Measurements from ENCODE around the gene KRT33A.
"Not testable (repeated sequence)": the region's sequence is repeated elsewhere in the genome, so short reads cannot be mapped to it uniquely, and the experiment has no call there.

Gene KRT33A

DNA sequence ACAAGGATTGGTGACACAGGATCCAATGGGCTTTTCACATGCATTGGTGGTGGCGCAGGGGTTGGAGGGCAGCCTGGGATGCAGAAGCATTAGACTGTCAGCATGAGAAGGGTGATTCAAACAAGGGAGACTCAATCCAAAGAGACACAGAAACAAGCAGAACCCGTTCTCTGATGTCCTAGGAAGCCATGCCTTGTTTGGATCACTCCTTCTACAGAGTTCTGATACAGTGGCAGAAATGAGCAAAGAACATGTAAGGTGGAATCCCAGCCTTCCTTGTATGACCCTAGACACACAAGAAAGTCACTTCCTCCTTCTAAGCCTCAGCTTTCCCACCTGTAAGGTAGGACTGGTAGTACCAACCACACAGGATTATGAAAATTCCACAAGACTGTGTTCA, 13.3 kb upstream of the KRT33A start:
- DNase-seq (ENCODE audit: low read depth): no peak

DNA sequence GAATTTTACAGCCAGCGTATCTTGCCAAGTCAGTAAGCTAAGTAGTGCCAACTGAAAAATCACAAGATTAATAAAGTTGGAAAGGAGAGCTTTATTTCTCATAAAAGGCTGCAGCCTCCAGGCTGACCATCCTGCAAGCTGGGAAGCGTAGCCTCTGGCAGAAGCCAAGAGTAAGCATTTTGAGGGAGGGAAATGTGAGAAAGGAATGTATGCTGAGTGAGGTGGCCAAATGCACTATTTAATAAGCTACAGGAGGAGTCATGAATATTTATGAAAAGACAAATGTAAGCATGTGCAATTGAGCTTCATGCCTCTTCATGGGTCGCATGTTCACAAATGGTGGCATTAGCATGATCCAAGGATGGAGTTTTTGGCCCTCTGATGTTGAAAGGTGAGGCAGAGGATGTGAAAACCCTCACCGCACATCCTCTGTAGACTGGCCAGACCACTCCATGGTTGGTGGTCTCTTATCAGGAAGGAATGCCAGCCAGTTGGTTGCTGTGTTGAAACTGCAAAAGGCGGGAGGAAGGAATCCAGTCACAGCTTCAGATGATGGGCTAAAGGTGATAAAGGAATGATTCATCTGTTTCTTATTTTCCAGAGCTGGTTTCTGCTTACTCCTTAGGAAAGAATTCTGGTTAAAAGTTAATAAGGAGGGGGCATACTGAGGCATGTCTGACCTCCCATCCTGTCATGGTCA, 9.8 kb upstream of the KRT33A start:
- no peak for DNase-seq (ENCODE audit: low read depth)

DNA sequence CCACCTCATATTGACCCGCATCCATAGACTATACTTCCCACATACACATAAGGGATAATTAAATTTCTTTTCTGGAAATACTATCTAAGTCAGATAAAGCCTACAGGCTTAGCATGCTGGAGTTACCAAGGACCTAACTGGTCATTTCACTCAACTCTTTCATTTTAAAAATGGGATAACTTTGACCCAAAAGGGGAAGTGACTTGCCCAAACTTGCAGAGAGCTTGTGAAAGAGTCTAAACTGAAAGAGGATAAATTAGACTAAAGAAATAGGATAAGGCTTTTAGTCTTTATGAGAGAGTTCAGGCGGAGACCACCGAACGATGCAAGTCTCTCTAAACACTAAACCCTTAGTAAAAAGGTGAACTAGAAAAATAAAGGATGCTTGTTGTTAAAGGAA, 3.9 kb upstream of the KRT33A start:
- no peak for DNase-seq (ENCODE audit: low read depth)

DNA sequence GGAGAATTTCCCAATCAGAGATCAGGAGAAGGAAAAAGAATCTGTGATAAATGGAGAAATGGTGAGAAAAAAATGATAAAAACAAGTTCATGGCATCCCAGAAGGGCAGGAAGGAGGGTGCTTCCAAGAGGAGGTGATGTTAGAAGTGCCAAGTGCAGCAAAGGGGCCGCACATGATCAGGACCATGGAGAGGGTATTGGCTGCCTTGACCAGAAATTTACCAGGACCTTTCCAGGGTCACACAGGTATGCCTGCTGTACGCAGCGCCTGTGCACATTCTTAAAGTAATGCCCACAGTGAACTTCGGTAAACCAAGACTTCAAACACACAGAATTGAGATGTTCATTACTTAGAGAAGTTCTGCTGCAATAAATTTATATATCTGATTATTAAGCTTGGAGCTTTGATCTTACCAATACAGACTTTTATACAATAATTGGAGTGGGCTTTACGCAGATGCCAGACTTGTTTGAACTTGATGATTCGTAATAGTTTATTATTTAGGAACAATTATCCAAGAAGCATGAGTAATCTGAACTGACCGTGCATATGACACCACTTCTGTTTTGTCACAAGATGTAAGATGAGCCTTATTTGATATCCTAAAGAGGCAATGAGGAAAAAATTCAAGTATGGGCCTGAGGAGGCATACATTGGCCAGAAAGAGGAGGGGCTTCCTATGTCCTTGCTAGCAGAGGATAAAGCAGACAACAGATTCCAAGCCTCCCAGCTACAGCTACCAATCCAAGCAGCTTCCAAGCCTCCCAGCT, 2.2 kb upstream of the KRT33A start:
- DNase-seq (ENCODE audit: low read depth): no peak

DNA sequence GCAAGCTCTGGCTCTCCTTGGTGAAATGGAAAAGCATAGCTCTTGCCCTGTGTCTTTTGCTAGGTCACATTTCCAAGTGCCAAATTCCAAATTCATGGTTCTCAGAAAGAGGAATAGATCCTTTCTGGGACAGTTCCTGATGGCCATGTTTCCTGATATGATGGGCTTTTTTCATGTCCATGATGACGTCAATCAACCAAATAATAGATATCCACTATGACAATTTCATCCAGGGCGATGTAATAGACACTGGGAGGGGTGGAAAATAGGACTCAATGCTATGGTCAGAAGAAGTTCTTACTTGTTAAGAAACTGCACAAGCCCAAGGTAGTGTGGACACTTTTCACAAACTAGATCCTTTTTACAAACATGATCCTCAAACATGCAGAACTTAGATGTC, 549 bp upstream of the KRT33A start:
- DNase-seq (ENCODE audit: low read depth): no peak

DNA sequence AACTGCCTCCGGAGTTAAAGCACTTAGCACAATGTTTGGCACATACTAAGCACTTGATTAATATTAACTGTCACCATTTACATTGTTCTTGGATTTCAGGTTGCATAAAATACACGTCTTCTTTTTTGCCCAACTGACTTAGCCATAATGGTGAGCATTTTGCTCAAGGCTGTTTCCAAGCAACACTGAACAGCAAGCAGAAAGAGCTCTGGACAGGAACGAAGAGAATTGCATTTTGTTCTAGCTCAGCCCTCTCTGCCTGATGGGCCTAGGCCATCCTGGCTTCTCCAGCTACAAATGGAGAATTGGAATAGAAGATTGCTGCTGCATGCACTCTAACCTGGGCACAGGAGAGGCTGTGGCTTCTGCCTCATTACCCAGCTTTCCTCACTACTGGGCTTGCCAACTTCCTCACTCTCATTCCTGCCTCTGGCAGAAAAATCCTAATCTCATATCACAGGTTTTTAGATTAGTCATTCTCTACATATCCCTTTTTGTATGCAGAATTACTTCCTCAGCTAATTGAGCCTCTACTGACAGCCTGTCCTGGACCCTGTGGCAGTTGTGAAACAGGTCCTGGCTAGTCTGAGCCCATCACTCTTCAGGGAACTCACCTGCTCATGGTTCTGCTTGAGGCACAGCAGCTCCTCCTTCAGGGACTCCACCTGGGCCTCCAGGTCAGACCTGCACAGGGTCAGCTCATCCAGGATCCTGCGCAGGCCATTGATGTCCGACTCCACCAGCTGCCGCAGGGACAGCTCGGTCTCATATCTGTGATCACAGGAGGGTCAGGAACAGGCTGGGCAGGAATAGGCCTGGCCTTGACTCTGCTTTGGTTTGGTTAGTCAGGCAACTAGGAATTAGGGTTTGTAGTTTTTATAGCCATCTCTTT, 2.5 kb downstream of the KRT33A start:
- no peak for DNase-seq (ENCODE audit: low read depth)

DNA sequence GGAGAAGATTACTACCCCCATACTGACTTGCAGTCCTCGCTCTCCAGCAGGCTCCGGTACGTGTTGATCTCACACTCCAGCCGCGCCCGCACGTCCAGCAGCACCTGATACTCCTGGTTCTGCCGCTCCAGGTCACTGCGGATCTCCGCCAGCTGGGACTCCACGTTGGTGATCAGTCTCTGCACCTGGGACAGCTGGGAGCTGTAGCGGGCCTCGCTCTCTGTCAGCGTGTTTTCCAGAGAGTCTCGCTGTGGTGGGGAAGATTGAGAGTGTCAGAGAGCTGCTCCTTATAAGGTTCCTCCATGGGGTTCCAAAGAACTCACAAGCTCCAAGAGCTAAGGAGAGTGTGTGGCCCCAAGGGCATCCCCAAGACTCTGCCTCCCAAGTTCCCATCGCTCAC, 4.2 kb downstream of the KRT33A start:
- not testable (repeated sequence) for DNase-seq (ENCODE audit: low read depth)

DNA sequence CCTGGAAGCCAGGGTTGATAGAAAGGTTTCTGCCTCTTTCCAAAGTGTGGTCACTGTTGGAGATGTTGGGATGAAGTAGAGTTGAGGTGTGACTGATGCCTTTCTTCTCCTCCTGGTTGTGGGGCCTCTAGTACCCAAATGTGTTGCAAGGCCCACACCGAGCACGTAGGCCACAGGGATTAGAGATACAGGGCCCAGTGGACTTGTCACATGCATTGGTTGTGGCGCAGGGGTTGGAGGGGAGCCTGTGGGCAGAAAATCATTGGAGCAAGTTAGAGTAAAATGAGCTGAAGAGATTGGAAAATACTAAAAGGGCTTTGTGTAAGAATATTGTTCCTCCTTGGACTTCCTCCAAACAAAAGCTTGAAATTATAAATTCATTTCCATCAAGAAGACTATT, 4.6 kb downstream of the KRT33A start:
- DNase-seq (ENCODE audit: low read depth): no peak

DNA sequence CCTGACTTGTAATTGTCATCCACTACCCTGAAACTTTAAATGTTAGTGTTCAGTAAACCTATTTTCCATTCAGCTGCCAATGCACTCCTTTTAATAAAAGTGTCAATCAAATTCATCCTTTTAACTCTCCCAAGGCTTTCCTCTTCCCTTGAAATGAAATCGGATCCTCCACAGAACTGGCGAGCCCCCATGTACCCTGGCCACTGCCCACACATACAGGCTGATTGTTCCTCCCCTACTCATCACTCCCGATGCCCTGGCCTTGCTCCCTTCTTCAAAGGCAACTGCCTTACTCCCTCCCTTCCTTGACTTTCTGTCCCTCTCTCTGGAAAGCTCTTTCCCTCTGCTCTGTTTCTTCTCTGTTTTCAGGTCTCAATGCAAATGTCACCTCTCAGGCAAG, 7.6 kb downstream of the KRT33A start:
- DNase-seq (ENCODE audit: low read depth): no peak

DNA sequence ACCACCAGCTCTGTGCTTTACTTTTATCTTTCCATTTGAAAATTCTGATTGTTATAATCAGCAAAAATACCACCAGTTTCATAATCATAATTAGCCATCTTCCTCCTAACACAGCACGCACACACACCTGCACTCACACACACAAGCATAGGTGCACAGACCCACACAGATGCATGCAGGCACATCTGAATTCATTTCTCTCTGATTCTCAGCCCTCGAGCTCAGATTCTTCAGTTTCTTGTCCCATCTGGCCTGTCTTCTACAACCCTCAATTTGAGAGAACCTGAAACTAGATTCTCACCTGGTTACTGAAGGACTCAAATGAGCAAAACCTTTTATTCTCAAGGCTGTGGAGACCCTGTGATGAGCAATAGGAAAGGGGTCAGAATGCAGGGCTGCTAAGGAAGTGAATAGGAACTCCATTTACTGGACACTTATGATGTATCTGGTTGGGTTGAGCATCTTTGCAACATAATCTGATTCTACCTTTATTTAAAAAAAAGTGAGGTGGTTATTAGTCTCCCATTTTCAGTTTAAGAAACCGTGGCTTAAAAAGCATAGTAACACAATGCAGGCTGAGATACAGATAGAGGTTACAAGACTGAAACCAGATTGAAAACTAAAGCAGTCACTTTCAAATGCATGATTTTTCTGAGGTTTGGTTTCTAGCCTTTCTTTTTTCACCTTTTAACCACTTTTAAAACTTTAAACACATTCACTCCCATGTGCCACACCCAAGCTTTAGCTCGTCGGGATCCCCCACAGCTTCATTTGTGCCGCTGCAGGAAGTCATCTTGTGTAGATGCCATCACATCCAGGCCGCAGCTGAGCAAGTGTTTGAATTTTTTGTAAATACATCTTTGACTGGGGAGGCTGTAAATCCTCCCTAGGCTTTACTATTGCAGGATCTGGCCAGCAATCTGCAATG, 9.4 kb downstream of the KRT33A start:
- DNase-seq (ENCODE audit: low read depth): no peak

DNA sequence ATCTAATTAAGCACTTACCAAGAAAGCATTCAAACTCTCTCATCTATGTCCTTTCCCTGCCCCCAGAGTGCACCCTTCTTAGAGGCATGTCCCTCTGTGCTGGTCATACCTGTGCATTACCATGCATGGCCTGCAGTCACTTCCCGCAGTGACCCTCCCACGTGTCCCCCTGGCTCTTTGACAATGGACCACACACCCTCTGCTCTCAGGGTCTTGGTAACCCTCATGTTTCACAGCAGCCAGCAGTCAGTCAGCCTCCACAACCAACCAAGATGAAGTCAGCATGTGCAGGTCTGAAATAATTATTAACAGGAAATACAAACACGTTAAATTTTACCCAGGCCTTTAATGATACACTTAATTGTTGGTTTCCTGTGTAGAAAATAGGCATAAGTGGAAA, 10.1 kb downstream of the KRT33A start:
- DNase-seq (ENCODE audit: low read depth): no peak

DNA sequence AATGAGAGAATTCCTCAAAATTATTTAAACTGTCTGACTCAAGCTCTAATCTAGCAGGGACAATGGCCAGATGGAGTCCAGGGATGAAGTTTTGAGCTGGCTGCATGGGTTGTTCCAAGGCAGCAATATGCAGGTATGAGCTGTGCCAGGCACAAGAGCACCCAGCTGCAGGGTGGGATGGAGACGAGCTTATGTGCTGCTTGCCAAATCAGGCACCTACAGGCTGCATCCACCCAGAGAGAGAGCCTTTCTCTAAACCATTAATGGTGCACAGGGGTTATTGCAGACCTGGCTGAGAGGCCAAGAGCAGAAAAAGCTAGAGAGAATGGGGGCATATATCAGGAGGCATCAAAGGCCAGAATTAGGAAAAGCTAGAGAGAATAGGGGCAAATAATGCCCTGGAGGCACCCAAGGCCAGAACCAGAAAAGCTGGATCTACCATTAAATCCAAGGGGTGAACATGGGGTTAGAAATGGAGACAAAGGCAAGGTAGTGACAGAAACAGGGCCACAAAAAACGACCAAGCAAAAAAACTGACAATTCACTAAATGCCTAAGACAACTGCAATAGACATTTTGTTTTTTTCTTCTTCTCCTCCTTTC, 11.0 kb downstream of the KRT33A start:
- DNase-seq (ENCODE audit: low read depth): no peak

DNA sequence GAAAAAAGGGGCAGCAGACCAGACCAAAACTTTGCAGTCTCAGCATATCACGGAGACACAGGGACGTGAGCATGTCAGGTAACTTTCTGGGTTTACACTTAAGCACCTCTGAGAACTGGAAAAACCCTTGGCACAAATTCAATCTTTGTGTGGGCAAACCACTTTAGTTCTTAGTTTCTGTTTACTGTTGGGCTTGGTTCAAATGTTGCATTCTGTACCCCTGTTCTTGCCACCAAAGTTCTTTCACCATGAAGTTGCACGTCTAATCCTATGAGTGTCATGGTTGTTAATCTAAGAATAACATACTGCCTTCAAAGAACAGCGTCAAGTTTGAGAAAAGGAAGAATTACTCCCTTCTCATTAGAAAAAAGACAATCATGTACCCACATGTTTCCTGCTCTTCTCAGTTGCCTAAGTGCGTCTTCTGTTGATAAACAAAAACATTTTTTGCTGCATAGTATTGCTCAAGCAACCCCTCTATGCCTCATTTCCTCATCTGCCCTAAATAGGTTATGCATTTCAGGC, 11.6 kb downstream of the KRT33A start:
- peak; percentile 48 for DNase-seq (ENCODE audit: low read depth)

DNA sequence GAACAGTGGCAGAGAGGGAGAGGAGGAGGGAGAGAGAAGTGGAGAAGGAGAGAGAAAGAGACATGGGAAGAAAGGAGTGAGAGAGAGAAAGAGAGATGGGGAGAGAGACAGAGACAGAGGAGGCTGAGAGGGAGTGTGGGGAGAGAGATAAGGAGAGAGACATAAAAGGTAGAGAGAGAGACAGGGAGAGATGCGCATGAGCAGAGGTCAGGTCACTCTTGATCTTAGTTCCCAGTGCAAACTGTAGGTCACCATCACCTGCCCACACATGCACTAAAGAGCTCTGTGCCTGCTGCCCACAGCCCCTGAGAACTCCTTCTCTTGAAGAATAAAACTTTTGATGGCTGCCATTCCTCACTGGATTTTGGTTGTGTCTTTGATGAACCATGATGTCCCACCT, 14.9 kb downstream of the KRT33A start:
- no peak for DNase-seq (ENCODE audit: low read depth)

DNA sequence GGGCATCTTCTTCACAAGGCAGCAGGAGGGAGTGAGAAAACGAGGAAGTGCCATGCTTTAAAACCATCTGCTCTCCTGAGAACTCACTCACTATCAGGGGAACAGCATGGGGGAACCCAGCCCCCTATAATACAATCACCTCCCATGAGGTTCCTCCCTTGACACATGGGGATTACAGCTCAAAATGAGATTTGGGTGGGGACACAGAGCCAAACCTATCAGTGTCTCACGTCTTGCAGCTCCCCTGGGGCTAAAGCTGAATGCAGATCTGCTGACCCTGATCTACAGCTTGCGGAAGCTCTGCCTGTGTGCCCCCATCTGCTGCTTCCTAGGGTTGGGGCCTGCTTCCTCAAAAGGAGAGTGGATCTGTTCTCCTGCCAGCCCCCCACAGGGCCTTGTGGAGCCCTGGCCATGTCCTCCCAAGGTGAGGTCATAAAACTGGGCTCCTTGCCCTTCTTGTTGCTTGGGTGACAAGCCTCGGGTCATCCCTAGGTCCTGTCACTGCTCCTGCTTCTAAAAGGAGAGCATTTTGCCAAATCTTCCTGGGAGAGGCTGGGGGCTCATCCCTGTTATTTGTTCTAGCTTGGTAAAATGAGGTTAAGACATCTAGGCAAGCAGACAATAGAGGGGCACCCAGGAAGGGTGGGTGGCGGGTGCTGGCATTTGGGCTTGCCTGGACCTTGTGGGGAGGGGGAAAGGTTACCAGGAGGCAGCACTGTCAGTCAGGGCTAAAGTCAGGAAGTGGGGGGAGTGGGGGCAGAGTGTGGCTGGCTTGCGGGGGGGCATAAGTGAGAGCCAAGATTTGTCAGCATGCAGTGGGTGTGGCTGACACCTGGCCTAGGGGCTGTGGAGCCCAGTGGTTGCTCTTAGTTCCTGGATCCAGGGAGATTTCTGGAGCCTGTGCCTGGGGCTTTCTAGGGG, 16.0 kb downstream of the KRT33A start:
- no peak for DNase-seq (ENCODE audit: low read depth)

DNA sequence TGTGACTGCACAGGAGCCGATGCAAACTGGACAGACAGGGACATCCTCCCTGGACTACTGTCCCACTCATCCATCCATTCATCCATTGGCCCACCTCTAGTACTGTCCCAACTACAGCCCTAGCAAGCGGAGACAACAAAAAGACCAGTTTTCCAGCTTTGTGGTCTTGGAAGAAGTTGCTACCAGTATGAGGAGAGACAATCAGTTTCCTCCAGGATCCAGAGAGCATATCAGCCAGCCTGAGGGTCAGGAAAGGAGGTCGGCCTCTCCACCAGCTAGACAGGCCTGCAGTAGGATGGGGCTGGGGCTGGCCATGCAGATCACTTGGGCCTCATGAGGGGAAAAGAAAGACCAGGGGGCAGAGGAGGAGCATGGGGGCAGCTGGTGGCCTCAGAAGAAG, 16.8 kb downstream of the KRT33A start:
- no peak for DNase-seq (ENCODE audit: low read depth)

DNA sequence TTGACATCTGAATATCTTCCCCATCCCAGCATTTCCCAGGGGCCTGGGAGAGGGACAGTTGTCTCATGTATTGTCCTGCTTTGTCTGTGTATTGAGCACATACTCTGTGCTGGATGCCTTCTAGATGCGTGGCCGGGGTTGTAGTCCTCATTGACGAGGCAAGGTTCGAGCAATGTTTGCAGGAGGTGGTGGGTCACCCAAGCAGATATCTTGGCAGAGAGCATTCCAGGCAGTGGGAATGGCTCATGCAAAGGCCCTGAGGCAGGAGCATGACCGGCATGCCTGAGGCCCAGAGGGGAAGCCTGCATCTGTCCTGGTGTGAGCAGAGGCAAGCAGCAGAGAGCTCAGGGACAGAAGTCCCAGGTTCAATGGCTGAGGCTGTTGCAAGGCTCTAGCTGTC, 17.5 kb downstream of the KRT33A start:
- DNase-seq (ENCODE audit: low read depth): no peak

DNA sequence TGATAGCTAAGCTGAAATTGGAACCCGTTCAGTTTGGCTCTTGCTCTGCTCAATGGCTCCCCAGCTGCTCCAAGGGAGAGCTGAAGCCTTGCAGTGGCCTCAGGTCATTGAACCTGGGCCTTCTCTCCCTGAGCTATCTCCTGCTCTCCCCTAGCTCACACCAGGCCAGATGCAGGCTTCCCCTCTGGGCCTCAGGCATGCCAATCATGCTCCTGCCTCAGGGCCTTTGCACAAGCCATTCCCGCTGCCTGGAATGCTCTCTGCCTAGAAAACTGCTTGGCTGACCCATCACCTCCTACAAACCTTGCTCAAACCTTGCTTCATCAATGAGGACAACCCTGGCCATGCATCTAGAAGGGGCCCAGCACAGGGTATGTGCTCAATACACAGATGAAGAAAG, 18.4 kb downstream of the KRT33A start:
- DNase-seq (ENCODE audit: low read depth): no peak

DNA sequence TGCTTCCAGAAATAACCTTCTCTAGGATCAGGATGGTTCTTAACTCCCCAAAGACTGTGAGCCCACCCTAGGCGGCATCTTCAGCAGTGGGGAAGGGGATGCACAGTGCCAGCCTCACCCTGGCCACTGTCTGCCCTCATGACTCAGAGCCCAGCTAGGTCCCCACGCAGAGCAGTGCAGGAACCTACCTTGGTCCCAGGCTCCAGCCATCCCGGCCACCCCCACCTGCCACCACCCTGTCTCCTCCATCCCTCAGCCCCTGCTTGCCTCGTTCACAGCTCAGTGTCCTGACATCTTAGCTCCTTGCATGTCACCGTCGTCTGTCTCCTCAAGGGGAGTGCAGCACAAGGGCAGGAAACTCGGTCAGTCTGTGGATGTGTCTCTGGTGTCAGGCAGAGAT, 19.0 kb downstream of the KRT33A start:
- DNase-seq (ENCODE audit: low read depth): no peak
